Muscle of back (tissue), 13 donors: ENCODE measurements around the gene INAFM1. TPM values are rescaled to one million over a fixed set of nuclear protein-coding genes. Genes with fewer than 3 reads are reported as not detected.
A peak's percentile ranks its signal among the peaks of the same experiment; 100 is the strongest.

Experiments
- DNase-seq, 3 donors: peaks; one replicate each; pipeline versions ENCODE4 v3.0.0 to v3.0.0-alpha.2; 2013
- long read RNA-seq, 9 donors: transcript quantifications; one replicate each; lab custom pipeline, GENCODE V29; 2026
- polyA plus RNA-seq, 10 donors: library from polyadenylated mRNA; unstranded; fragments of 120-200 nt; gene quantifications; one replicate each; pipeline ENCODE4 v1.2.1, GENCODE V29; 2013; ENCODE audit not compliant: insufficient read length in 10 of 10

The INAFM1 gene
- 10 to 100 TPM in 3 of 10 donors, 1 to 10 TPM in 7; 6.3 to 11.5 (median 8.8) TPM for polyA plus RNA-seq
- long read RNA-seq, donor 1, transcript INAFM1-201 (1 exons, 1,255 nt): major isoform, 7 of 7 reads
- long read RNA-seq, donor 1, partial matches to known transcripts: 0 of 7 reads
- long read RNA-seq, donor 1, other reads (novel, unspliced or antisense): 0 of 7 reads
- long read RNA-seq, donor 2, transcript INAFM1-201 (1 exons, 1,255 nt): major isoform, 7 of 7 reads
- long read RNA-seq, donor 2, partial matches to known transcripts: 0 of 7 reads
- long read RNA-seq, donor 2, other reads (novel, unspliced or antisense): 0 of 7 reads
- long read RNA-seq, donor 3: 0 reads
- long read RNA-seq, donor 4, transcript INAFM1-201 (1 exons, 1,255 nt): major isoform, 7 of 7 reads
- long read RNA-seq, donor 4, partial matches to known transcripts: 0 of 7 reads
- long read RNA-seq, donor 4, other reads (novel, unspliced or antisense): 0 of 7 reads
- long read RNA-seq, donor 5, transcript INAFM1-201 (1 exons, 1,255 nt): major isoform, 9 of 9 reads
- long read RNA-seq, donor 5, partial matches to known transcripts: 0 of 9 reads
- long read RNA-seq, donor 5, other reads (novel, unspliced or antisense): 0 of 9 reads
- long read RNA-seq, donor 6, transcript INAFM1-201 (1 exons, 1,255 nt): major isoform, 8 of 8 reads
- long read RNA-seq, donor 6, partial matches to known transcripts: 0 of 8 reads
- long read RNA-seq, donor 6, other reads (novel, unspliced or antisense): 0 of 8 reads
- long read RNA-seq, donor 7, transcript INAFM1-201 (1 exons, 1,255 nt): major isoform, 9 of 9 reads
- long read RNA-seq, donor 7, partial matches to known transcripts: 0 of 9 reads
- long read RNA-seq, donor 7, other reads (novel, unspliced or antisense): 0 of 9 reads
- long read RNA-seq, donor 8, transcript INAFM1-201 (1 exons, 1,255 nt): major isoform, 8 of 8 reads
- long read RNA-seq, donor 8, partial matches to known transcripts: 0 of 8 reads
- long read RNA-seq, donor 8, other reads (novel, unspliced or antisense): 0 of 8 reads
- long read RNA-seq, donor 9: 0 reads

DNA sequence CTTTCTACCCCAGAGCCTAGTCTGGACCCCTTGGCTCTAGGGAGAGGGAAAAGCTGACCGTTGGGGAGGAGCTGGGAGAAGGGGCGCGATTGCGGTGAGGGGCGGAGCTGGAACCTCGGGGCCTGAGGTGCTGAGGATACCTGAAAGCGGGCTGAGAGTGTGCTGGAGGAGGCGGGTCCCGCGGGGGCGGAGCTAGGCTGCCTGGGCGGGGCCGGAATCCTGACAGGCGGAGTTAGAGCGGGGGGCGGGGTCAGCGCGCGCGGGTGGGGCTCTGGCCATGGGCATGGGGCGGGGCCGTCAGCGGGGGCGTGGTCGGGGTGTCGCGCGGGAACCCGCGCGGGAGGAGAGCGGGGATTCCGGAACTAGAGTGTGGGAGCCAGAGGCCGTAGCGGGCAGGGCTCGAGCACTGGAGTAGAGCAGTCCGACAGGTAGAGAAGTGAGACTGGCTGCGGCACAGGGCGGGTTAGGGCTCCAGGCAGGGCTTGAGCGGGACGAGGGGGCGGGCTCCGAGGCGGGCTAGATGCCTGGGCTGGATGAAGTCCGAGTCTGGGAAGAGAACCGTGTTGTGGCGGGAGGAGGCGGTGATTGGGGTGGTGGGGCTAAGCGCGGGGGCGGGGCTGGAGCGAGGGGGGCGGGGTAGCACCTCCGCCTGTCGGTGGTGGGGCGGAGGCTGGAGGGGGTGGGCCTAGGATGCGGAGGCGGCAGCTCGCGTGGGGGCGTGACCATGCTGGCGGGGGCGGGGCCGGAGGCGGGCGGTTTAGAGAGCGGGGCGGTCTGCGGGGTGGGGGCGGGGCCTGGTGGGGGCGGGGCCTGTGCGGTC is at the start of gene INAFM1:
INAFM1 (plus strand) TSS at position 815 of the 820 bp plus-strand sequence. CDS start 35 bp downstream, outside the sequence.
- DNase-seq: peak; percentile 92 to 98 (median 95)

DNA sequence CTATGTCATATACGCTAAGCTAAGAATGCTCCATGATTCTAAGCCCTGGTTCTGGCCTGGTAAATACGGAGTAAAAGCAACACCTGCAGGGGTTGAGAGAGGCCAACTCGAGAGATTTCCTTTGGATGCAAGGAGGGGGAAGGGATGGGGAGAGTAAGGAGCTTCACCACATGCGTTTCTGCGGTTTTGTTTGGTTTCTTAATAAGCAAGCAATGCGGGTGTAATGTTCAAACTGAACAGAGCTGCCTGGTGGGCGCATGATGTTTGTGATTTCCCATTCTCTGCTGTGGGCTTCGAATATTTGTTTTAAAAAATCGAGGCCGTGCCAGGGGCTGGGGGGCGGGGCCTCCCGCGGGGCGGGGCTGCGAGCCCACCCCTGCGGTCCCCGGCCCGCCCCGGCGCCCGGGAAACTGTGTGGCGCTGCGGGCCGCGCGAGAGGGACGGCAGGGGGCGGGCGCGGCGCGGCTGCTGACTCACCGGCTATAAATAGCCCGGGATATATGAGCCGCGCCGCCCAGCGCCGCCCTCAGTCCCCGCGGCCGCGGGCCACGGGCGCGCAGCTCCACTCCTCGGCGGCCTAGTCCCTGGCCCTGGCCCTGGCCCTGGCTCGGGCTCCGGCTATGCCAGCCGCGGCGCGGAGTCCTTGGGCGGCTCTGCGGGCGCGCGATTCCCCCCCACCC is 48.8 kb upstream of the INAFM1 start:
- peak; percentile 91 to 96 (median 93) for DNase-seq

DNA sequence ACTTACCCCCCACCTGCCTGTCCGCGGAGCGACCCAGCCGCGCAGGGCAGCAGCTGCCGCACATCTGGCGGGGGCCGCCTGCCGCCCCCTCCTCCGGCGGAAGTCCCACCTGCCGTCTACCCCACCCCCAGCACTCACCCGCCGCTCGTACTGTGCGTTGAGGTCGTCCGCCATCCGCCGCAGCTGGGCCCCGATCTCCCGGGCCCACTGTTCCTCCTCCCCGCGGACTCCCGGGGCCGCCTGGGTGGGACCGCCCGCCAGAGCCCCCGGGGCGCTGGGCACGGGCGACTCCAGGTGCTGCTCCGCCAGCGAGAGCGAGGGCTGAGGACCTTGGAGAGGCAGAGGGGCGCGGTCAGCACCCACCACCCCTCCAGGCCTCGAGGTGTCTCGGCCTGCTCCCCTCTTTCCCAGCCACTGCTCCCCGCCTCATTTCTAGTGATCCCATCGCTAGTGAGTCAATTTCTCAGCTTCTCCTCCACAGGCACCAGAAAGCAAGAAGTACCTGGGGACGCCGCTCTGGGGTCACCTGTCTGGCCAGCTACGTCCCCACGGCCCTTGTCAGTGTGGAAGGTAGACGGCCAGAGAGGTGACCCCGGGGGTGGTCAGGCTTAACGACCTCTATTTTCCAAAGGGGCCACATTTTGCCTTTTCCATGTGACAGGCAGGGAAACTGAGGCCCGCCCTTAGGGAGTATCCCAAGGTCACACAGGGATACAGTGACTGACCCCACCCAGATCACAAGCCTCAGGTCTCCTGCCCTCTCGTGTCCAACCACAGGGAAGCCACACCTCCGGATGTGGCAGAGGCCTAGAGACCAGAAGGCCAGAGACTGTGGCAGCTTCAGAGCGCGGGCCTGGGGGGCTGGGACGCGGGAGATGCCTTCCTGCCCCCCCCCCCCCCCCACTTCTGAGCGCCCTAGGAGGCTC is 48.0 kb upstream of the INAFM1 start:
- DNase-seq: peak; percentile 50 to 77 (median 65)

DNA sequence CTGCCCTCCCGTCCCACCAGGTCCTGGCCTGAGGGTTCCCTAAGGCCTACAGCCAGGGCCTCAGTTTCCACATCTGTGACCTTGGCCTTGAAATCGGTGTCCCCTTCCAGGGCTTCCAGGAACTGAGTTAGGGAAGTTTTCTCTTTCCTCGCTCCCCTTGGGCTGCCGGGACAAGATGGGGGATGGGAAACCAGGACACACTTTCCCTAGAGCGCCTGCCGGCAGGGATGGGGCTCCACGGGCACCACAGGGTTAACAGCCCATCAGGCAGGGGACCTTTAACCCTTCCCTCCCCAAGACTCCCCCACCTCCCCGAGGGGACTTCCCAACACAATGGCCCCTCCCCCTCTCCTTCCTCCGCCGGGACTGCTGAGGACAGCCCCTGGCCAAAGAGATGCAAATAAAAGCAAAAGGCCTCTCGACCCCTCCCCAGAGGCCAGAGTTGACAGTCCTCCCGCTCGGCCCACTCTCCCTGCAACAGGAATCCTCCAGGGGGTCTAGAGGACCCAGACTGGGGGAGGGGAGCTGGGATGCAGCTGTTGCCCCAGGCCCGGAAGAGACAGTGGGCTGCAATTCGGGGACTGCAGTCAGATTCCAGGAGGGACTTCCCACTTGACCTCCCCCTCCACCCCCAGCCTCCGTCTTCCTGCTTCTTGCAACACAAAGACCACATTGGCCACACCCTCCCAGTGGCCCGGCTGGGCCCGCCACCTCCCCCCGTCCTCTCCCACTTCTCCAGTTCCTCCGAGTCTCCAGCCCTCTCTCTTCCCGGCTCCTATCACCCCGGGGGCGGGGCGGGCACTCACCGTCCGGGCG is 47.1 kb upstream of the INAFM1 start:
- DNase-seq: peak; percentile 75 to 87 (median 84)

DNA sequence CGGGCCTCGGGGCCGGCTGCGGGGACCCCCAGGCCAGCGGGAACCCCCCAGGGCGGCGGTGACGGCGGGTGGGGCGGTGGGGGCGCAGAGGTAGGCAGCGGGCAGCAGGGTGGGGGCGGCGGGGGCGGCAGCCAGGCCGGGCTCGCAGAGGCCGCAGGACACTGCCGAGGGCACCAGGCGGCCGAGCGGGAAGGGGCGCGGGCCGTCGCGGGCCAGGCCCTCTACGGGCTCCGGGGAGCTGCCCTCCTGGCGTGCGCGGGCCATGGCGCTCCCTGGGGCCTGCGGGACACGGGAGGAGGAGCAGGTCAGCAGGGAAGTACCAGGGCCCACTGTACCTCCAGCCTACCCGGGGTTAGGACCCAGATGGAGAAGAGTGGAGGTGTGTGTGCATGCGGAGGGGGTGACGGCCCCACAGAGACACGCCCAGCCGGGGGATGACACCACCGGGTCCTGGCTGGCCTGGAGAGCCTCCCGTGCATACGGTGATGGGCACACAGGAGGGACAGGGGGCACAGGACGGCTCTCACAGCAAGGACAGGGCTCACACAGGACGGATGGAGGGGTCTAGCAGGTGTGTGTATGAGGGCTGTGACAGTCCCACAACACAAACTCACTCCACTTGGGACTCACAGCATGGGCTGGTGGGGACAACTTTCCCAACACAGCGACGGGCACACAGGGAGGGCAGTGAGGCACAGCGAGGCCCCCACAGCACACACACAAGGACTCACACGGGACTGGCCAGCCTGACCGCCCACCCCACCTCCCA is 46.3 kb upstream of the INAFM1 start:
- peak in 1 of 3 donors; percentile 65 for DNase-seq

DNA sequence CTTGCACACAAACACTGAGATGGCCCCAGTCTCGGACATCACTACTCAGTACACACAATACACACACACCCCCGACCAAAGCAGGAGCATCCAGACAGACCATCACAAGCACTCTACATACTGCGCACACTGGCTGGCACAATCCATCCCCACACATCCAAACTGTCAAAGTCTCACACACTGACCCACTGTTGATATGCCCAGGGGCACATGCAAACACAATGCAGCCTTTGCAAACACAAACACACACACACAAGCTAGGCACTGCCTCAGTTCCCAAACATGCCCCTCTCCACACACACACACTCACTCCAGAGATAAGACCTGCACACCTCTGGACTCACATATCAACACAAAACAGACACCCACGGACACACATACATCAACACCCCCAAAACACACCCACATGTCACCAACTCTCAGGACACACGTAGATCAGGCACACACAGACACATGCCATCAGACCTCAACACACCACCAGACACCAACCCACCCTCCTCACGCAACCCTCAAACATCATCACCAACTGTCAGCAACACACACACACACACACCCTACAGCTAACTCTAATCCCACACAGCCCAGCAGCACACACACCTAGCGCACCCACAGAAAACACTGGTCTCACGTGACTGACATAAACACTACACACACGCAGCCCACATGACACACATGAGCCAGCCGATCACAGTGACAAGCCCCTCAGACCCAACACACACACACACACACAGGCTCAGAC is 45.6 kb upstream of the INAFM1 start:
- DNase-seq: peak in 1 of 3 donors; percentile 68

DNA sequence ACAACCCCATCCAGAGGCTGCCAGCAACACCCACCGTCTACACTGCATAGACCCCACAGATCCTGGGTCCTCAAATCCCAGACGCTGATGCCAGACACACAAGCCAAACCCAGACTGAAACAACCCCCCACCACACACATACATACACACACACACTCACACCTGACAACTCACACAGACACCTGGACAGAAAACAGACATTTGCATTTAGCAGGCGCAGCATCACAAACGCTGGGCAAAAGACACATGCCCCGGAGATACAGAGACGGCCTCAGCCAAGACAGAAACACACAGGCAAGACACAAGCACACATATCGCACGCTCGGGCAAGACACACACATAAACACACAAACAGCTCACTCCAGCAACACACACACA is 45.0 kb upstream of the INAFM1 start:
- DNase-seq: peak in 1 of 3 donors; percentile 67

DNA sequence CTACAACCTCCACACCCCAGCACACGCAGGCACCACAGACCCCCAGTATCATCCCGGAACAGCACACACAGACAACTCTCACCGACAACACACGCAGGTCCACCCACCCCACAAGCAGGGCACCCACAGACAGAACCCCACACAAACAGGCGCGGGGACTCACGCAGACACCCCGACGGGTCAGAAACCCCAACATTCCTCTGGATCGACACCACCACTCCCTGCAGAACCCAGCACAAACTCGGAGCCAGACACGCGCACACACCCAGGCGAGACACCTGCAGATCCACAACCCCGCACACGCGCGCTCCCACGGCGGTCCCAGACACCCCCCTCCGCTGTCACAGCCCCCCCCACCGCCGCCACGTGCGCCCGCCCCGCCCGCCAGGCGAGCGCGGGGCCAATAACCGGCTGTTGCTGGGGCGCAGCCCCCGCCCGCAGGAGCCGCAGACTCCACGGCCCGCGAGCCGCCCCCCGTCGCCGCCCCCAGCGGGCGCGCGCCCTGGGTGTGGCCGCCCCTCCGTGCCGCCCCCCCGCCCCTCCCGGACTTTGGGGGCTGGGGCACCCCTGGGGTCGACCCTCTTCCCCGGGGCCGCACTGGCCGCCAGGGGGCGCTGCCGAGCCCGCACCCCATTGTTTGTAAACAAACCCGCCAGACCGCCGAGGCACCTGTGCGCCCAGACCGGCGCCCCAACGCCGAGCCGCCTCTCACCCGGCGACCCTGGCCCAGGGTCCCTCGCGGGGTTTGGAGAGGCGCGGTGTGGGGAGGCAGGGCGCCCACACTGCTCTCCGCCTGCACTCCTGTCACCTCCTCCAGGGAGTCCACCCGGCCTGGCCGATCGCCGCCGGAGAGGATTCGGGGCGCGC is 44.4 kb upstream of the INAFM1 start:
- peak in 1 of 3 donors; percentile 70 for DNase-seq

DNA sequence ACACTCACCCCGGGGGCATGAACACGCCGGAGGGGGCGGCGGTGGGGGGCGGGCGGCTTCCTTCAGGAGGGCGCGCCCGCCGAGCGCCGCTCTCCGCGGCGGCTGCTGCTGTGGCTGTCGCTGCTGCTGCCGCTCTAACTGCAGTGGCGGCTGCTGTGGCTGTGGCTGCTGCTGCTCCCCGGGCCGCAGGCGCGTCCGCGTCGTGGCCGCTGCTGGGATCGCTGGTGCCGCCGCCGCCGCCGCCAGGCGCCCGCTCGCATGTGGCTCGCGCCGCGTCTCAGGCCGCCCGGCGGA is 43.8 kb upstream of the INAFM1 start, which contains the start of gene BBC3:
BBC3 (minus strand) TSS at position 279 of the 294 bp plus-strand sequence. CDS start 2,768 bp downstream, outside the sequence.
- DNase-seq: no peak

DNA sequence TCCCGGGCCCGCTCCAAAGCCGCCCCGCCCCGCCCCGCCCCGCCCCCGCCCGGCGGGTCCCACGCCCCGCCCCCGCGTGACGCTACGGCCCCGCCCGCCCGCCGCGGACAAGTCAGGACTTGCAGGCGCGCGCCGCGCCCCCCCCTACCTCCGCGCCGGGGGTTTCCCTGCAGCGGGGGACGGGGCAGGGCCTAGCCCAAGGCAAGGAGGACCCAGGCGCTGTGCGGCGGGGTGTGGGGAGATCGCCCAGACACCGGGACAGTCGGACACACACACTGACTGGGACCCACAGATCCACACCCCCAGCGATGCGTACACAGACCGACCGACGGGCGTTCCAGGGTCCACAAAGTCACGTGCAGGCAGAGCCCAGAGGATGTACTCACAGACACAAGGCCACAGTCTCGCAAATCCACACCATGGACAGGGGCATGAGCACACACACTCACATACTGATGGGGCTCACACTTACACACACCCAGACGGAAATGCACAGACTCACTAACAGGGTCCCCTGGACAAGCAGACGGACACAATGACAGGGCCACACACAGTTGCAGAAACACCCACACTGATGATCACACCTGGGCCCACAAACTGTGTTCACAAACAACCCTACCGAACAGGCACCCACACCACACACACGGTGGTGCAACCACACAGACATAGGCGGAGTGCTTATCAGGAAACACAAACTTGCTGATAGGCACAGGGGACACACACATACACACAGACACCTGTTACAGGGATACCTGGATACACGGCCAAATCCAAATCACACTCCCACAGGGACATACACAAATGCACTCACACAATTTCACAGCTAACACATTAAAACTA is 43.2 kb upstream of the INAFM1 start:
- DNase-seq: peak; percentile 78 to 90 (median 81)

DNA sequence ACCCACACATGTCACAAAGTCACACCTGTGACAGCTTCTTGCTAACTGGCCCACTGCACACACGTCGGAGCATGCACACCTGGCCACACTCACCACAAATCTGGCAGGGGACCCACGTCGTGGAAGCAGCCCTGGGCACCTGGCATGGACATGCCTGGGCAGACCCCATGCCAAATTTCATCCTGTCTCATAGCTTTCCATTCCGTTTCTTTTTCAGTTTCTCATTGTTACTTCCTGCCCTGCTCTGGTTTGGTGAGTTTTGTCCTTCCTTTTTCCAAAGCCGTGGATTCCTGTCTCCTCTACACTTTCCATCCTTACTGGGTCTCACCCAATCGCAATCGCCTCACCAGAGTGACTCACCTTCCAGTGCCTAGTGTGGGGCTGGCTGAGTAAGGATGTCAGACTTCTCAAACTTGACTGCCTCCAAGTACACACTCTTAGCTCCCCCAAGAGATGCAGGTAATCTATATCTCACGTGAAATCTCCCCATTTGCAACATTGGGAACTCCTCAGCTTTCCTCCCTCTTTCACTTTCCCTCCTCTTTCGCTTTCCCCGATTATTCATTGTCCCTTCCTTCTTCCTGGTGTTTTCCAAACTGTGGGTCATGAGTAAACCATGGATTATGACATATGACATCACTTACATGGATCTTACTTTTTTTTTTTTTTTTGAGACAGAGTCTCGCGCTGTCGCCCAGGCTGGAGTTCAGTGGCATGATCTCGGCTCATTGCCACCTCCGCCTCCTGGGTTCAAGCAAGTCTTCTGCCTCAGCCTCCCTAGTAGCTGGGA is 42.1 kb upstream of the INAFM1 start:
- no peak for DNase-seq

DNA sequence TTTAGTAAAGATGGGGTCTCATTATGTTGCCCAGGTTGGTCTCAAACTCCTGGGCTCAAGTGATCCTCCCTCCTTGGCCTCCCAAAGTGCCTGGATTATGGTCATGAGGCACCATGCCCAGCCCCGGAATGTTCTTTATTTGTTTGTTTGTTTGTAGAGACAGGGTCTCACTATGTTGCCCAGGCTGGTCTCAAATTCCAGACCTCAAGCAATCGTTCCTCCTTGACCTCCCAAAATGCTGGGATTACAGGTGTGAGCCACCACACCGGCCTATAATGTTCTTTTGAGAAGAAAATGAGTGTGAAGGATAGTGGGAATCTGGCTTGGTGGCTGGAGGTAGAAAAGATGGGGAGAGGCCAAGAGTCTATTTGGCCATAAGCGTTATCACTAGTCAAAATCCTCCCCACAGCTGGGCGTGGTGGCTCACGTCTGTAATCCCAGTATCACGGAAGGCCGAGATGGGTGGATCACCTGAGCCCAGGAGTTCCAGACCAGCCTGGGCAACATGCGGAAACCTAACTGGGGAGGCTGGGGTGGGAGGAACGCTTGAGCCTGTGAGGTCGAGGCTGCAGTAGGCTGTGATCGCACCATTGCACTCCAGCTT is 38.5 kb upstream of the INAFM1 start:
- no peak for DNase-seq

DNA sequence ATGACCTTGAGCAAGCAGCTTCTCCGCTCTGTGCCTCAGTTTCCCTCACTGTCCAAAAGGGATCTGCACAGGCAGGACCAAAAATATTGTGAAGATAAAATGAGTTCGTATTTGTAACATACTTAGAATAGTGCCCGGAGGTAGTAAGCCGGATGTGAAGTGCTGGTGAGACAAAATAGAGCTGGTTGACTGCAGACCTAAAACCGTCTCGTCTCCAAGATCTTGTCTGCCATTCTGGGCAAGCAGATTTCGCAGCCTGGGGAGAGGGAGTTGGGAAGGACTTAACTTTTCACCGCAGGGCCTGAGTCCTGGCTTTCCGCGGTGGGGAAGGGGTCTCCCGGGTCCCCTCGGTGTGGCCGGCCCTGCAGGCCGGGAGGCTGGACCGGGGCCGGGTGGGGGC is 35.5 kb upstream of the INAFM1 start:
- no peak for DNase-seq
